ENCODE data around the gene CDKN1B.
A peak's percentile ranks its signal among the peaks of the same experiment; 100 is the strongest.

CDKN1B gene

DNA sequence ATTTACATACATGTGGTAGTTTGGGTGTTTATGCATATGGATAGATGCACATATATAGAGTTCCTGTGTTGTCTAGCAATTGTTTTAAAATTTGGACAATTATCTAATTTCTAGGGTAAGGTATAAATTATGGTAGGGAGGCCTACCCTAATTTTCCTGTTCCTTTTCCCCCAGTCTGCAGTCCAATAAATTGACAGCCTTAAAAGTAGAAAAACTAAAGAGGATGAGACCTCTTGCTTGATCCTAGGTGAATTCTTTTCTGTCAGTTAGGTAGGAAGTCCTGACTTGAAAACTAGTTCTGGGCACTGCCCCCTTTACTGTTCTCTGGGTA lies 2.1 kb upstream of the CDKN1B start:
- H3K27me3 ChIP-seq (replicated peaks; ENCODE audit: control insufficient read depth, insufficient read depth, low read length) = no peaks in the 10 kb centered on the region
- H3K4me3 ChIP-seq (replicated peaks; ENCODE audit: low read depth, low read length) = peak overlapping the region; percentile 97
- DNase-seq (ENCODE audit: extremely low read depth, insufficient read length) = no peak
- TF ChIP-seq, protein P1, sequence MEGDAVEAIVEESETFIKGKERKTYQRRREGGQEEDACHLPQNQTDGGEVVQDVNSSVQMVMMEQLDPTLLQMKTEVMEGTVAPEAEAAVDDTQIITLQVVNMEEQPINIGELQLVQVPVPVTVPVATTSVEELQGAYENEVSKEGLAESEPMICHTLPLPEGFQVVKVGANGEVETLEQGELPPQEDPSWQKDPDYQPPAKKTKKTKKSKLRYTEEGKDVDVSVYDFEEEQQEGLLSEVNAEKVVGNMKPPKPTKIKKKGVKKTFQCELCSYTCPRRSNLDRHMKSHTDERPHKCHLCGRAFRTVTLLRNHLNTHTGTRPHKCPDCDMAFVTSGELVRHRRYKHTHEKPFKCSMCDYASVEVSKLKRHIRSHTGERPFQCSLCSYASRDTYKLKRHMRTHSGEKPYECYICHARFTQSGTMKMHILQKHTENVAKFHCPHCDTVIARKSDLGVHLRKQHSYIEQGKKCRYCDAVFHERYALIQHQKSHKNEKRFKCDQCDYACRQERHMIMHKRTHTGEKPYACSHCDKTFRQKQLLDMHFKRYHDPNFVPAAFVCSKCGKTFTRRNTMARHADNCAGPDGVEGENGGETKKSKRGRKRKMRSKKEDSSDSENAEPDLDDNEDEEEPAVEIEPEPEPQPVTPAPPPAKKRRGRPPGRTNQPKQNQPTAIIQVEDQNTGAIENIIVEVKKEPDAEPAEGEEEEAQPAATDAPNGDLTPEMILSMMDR (IDR thresholded peaks at IDR 0.05; ENCODE audit: insufficient read depth, low read length, poor library complexity, severe bottlenecking) = no peak
- H3K36me3 ChIP-seq (ENCODE audit: control insufficient read depth, insufficient read depth, low read length) = no peaks in the 10 kb centered on the region; the same call in none of the 2 replicates

DNA sequence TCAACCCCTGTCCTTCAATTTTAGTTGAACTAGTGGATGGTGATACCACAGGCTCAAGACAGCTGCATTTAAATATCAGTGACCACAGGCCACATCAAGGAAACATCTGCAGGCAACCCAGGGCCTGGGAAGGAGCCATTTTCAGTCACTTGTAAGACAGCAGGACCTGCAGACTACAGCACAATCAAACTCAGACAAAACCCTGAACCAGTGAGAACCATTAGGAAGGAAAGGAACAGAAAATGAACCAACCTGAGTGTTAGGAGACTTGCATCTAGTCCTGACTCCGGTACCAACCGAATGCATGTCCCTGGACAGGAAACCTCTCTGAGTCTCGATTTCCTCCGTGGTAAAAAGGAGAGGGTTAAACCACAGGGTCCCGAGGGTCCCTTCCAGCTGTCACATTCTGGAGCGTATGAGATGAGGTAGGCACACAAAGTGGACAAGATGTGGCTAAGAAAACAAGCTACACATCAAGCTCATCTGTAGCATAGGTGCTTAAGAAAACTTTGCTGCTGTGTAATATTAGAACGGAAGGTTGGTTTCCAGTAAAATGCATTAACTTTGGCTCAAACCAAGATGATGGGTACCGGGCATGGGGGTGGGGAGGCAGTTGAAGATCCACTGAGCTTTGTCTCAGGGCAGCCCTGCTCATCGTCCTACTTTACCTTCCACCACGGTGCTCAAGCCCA lies 1.6 kb upstream of the CDKN1B start:
- TF ChIP-seq, protein P1 (IDR thresholded peaks at IDR 0.05; ENCODE audit: insufficient read depth, low read length, poor library complexity, severe bottlenecking) = no peak
- Histone ChIP-seq H3K36me3 (ENCODE audit: control insufficient read depth, insufficient read depth, low read length) (no peaks in the 10 kb centered on the region; the same call in none of the 2 replicates), H3K4me3 (replicated peaks; ENCODE audit: low read depth, low read length) (peak overlapping the region; percentile 97), H3K27me3 (replicated peaks; ENCODE audit: control insufficient read depth, insufficient read depth, low read length) (no peaks in the 10 kb centered on the region)
- peak; percentile 64 for DNase-seq (ENCODE audit: extremely low read depth, insufficient read length)

DNA sequence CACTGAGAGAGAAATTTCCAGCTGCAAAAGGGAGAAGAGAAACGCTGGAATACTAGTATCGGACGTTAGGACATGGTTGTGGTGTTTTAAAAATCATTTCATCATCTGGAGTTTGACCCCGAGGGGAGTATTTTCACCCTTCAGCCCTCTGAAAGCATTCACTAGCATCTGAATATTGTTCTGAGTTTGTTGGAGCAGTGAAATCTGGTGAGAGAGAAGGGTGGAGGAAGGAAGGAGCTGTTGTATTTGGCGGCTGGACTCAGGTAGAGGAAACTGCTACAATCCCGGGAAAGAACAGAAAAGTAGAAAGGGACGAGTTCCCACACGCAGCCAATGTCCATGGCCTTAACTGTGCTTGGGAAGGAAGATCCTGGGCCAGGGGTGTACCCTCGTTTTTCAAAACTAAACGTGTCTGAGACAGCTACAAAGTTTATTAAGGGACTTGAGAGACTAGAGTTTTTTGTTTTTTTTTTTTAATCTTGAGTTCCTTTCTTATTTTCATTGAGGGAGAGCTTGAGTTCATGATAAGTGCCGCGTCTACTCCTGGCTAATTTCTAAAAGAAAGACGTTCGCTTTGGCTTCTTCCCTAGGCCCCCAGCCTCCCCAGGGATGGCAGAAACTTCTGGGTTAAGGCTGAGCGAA lies 896 bp upstream of the CDKN1B start:
- DNase-seq (ENCODE audit: extremely low read depth, insufficient read length) = no peak
- TF ChIP-seq, protein P1 (IDR thresholded peaks at IDR 0.05; ENCODE audit: insufficient read depth, low read length, poor library complexity, severe bottlenecking) = no peak
- no peaks in the 10 kb centered on the region; the same call in none of the 2 replicates for H3K36me3 ChIP-seq (ENCODE audit: control insufficient read depth, insufficient read depth, low read length)
- peak overlapping the region; percentile 97 for H3K4me3 ChIP-seq (replicated peaks; ENCODE audit: low read depth, low read length)
- no peaks in the 10 kb centered on the region for H3K27me3 ChIP-seq (replicated peaks; ENCODE audit: control insufficient read depth, insufficient read depth, low read length)

DNA sequence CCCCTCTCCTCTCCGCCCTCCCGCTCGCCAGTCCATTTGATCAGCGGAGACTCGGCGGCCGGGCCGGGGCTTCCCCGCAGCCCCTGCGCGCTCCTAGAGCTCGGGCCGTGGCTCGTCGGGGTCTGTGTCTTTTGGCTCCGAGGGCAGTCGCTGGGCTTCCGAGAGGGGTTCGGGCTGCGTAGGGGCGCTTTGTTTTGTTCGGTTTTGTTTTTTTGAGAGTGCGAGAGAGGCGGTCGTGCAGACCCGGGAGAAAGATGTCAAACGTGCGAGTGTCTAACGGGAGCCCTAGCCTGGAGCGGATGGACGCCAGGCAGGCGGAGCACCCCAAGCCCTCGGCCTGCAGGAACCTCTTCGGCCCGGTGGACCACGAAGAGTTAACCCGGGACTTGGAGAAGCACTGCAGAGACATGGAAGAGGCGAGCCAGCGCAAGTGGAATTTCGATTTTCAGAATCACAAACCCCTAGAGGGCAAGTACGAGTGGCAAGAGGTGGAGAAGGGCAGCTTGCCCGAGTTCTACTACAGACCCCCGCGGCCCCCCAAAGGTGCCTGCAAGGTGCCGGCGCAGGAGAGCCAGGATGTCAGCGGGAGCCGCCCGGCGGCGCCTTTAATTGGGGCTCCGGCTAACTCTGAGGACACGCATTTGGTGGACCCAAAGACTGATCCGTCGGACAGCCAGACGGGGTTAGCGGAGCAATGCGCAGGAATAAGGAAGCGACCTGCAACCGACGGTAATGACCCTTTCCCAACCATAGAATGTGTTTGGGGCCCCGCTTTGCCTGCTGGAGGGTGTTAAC lies 615 bp downstream of the CDKN1B start:
- Histone ChIP-seq H3K4me3 (replicated peaks; ENCODE audit: low read depth, low read length) (peak overlapping the region; percentile 97), H3K36me3 (ENCODE audit: control insufficient read depth, insufficient read depth, low read length) (no peaks in the 10 kb centered on the region; the same call in none of the 2 replicates), H3K27me3 (replicated peaks; ENCODE audit: control insufficient read depth, insufficient read depth, low read length) (no peaks in the 10 kb centered on the region)
- TF ChIP-seq, protein P1 (IDR thresholded peaks at IDR 0.05; ENCODE audit: insufficient read depth, low read length, poor library complexity, severe bottlenecking) = no peak
- DNase-seq (ENCODE audit: extremely low read depth, insufficient read length) = peak; percentile 48

DNA sequence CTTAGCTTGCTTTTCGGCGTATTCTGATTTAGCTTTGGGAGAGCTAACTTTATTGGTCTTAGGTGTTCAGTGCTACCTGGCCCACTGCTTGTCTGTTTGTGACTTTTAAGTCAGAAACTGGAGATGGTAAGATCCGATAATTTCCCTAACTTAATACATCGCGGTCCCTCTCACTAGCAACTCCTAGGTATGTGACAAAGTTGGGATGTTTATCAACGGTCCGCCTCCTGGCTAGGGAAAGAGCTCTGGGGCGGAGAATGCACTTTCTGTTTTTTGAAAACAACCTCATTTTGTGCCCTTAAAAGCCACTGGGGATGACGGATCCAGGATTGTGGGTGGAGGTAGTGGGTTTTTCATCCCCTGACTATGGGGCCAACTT lies 1.2 kb downstream of the CDKN1B start:
- no peak for DNase-seq (ENCODE audit: extremely low read depth, insufficient read length)

More for the DNA sequence above, 1.2 kb downstream of the CDKN1B start:
- H3K27me3 ChIP-seq (replicated peaks; ENCODE audit: control insufficient read depth, insufficient read depth, low read length) = no peaks in the 10 kb centered on the region
- peak overlapping the region; percentile 97 for H3K4me3 ChIP-seq (replicated peaks; ENCODE audit: low read depth, low read length)
- TF ChIP-seq, protein P1 (IDR thresholded peaks at IDR 0.05; ENCODE audit: insufficient read depth, low read length, poor library complexity, severe bottlenecking) = no peak
- no peaks in the 10 kb centered on the region; the same call in none of the 2 replicates for H3K36me3 ChIP-seq (ENCODE audit: control insufficient read depth, insufficient read depth, low read length)
